ENCODE data around the gene PIP4K2B.
A peak's percentile ranks its signal among the peaks of the same experiment; 100 is the strongest.

DNA sequence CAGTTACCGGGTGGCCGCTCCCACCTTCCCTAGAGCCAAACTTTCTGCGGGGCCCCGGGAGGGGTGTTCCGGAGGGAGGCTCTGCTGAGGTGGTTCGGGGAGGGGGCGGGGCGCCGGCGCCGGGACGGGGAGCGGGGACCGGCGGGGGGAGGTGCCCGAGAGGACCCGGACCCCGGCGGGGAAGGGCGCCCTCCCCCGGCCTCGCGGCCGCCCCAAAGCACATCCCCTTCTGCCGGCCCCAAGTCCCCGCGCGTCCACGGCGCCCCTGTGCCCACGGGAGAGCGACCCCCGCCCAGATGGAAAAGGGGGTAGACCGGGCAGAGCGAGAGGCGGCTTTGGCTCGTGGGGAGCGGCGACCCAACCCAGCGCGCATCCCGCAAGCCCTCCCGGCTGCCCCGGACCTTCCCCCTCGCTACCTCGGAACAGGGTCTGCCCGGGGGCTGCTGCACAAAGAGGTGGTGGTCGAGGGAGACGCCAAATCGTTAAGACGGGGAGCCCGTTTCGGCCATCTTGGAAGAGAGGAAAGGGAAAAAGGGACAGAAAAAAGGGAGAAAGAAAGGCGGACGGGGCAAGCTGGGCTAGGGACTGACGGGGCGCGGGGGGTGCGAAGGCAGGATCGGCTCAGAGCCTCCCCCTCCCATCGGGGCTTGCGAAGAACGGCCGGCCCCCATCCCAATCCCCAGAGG is 51.8 kb downstream of the PIP4K2B start:
- TF ChIP-seq, protein P1, sequence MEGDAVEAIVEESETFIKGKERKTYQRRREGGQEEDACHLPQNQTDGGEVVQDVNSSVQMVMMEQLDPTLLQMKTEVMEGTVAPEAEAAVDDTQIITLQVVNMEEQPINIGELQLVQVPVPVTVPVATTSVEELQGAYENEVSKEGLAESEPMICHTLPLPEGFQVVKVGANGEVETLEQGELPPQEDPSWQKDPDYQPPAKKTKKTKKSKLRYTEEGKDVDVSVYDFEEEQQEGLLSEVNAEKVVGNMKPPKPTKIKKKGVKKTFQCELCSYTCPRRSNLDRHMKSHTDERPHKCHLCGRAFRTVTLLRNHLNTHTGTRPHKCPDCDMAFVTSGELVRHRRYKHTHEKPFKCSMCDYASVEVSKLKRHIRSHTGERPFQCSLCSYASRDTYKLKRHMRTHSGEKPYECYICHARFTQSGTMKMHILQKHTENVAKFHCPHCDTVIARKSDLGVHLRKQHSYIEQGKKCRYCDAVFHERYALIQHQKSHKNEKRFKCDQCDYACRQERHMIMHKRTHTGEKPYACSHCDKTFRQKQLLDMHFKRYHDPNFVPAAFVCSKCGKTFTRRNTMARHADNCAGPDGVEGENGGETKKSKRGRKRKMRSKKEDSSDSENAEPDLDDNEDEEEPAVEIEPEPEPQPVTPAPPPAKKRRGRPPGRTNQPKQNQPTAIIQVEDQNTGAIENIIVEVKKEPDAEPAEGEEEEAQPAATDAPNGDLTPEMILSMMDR (IDR thresholded peaks at IDR 0.05; ENCODE audit: poor library complexity) = peak; percentile 11
- TF ChIP-seq EZH2 (IDR thresholded peaks at IDR 0.05; ENCODE audit: borderline replicate concordance) (no peak), EZH2phosphoT487 (IDR thresholded peaks at IDR 0.05; ENCODE audit: low read depth, severe bottlenecking, unreplicated experiment) (no peak)
